ENCODE data around the gene RPL36A.

Gene RPL36A

GRCh38 chrX:101394372-101394771 is 3.6 kb downstream of the RPL36A start:
- no peak for FAIRE-seq
- TF ChIP-seq POLR2A (IDR thresholded peaks at IDR 0.05; ENCODE audit: low read depth, low read length), result no peak
- TF ChIP-seq TAF1 (IDR thresholded peaks at IDR 0.05; ENCODE audit: borderline replicate concordance, low read depth, low read length), result no peak
- no peak for TF ChIP-seq POLR2AphosphoS5 (IDR thresholded peaks at IDR 0.05; ENCODE audit: low read depth, low read length)

GRCh38 chrX:101395789-101396188 is 5.0 kb downstream of the RPL36A start:
- no peak for DNase-seq (ENCODE audit: insufficient read length)
- FAIRE-seq, result no peak
- TF ChIP-seq TAF1 (IDR thresholded peaks at IDR 0.05; ENCODE audit: borderline replicate concordance, low read depth, low read length) (no peak), POLR2AphosphoS5 (IDR thresholded peaks at IDR 0.05; ENCODE audit: low read depth, low read length) (no peak), POLR2A (IDR thresholded peaks at IDR 0.05; ENCODE audit: low read depth, low read length) (no peak)

More at GRCh38 chrX:101394372-101394771, 3.6 kb downstream of the RPL36A start:
- no peak for DNase-seq (ENCODE audit: insufficient read length)

GRCh38 chrX:101397779-101398178 is 7.0 kb downstream of the RPL36A start:
- DNase-seq (ENCODE audit: insufficient read length) (no peak), FAIRE-seq (no peak)
- no peak for TF ChIP-seq POLR2AphosphoS5 (IDR thresholded peaks at IDR 0.05; ENCODE audit: low read depth, low read length)
- no peak for TF ChIP-seq TAF1 (IDR thresholded peaks at IDR 0.05; ENCODE audit: borderline replicate concordance, low read depth, low read length)
- no peak for TF ChIP-seq POLR2A (IDR thresholded peaks at IDR 0.05; ENCODE audit: low read depth, low read length)

- no peak for FAIRE-seq
- no peak for TF ChIP-seq TAF1 (IDR thresholded peaks at IDR 0.05; ENCODE audit: borderline replicate concordance, low read depth, low read length)
- TF ChIP-seq POLR2A (IDR thresholded peaks at IDR 0.05; ENCODE audit: low read depth, low read length), result no peak
- no peak for TF ChIP-seq POLR2AphosphoS5 (IDR thresholded peaks at IDR 0.05; ENCODE audit: low read depth, low read length)
These were observed 7.9 kb downstream of the RPL36A start for GRCh38 chrX:101398694-101399093.

GRCh38 chrX:101399825-101400224 is 9.0 kb downstream of the RPL36A start:
- FAIRE-seq, result no peak
- DNase-seq (ENCODE audit: insufficient read length), result no peak
- no peak for TF ChIP-seq TAF1 (IDR thresholded peaks at IDR 0.05; ENCODE audit: borderline replicate concordance, low read depth, low read length)
- TF ChIP-seq POLR2A (IDR thresholded peaks at IDR 0.05; ENCODE audit: low read depth, low read length), result no peak
- TF ChIP-seq POLR2AphosphoS5 (IDR thresholded peaks at IDR 0.05; ENCODE audit: low read depth, low read length), result no peak

More at GRCh38 chrX:101398694-101399093, 7.9 kb downstream of the RPL36A start:
- no peak for DNase-seq (ENCODE audit: insufficient read length)

GRCh38 chrX:101407167-101407747 is 16.4 kb downstream of the RPL36A start:
- TF ChIP-seq TAF1 (IDR thresholded peaks at IDR 0.05; ENCODE audit: borderline replicate concordance, low read depth, low read length) (no peak), POLR2A (IDR thresholded peaks at IDR 0.05; ENCODE audit: low read depth, low read length) (no peak), POLR2AphosphoS5 (IDR thresholded peaks at IDR 0.05; ENCODE audit: low read depth, low read length) (no peak)
- FAIRE-seq (no peak), DNase-seq (ENCODE audit: insufficient read length) (no peak)

- FAIRE-seq (peak; percentile 96), DNase-seq (ENCODE audit: insufficient read length) (peak; percentile 45)
- TF ChIP-seq POLR2A (IDR thresholded peaks at IDR 0.05; ENCODE audit: low read depth, low read length) (peak; percentile 56; the same call in 1 of the 2 replicates), TAF1 (IDR thresholded peaks at IDR 0.05; ENCODE audit: borderline replicate concordance, low read depth, low read length) (no peak; the same call in 1 of the 2 replicates)
These were observed 17.1 kb downstream of the RPL36A start, which contains the start of the genes GLA and HNRNPH2 for GRCh38 chrX:101407748-101408531. Gene GLA (minus strand): TSS chrX:101407925. CDS start chrX:101407903, 22 bp downstream. Gene HNRNPH2 (plus strand): TSS chrX:101408222. CDS start chrX:101411989, 3,767 bp downstream.

GRCh38 chrX:101408532-101408841 is 17.7 kb downstream of the RPL36A start:
- DNase-seq (ENCODE audit: insufficient read length), result no peak
- TF ChIP-seq POLR2AphosphoS5 (IDR thresholded peaks at IDR 0.05; ENCODE audit: low read depth, low read length) (no peak), POLR2A (IDR thresholded peaks at IDR 0.05; ENCODE audit: low read depth, low read length) (peak; percentile 25; the same call in 1 of the 2 replicates)
- no peak for FAIRE-seq

- FAIRE-seq (no peak), DNase-seq (ENCODE audit: insufficient read length) (no peak)
- TF ChIP-seq POLR2AphosphoS5 (IDR thresholded peaks at IDR 0.05; ENCODE audit: low read depth, low read length), result no peak
- TF ChIP-seq POLR2A (IDR thresholded peaks at IDR 0.05; ENCODE audit: low read depth, low read length), result no peak
- no peak for TF ChIP-seq TAF1 (IDR thresholded peaks at IDR 0.05; ENCODE audit: borderline replicate concordance, low read depth, low read length)
These were observed 18.2 kb downstream of the RPL36A start for GRCh38 chrX:101409043-101409442.

- DNase-seq (ENCODE audit: insufficient read length) (no peak), FAIRE-seq (no peak)
- TF ChIP-seq POLR2AphosphoS5 (IDR thresholded peaks at IDR 0.05; ENCODE audit: low read depth, low read length), result no peak
- TF ChIP-seq TAF1 (IDR thresholded peaks at IDR 0.05; ENCODE audit: borderline replicate concordance, low read depth, low read length), result no peak
- TF ChIP-seq POLR2A (IDR thresholded peaks at IDR 0.05; ENCODE audit: low read depth, low read length), result no peak
These were observed 19.6 kb downstream of the RPL36A start for GRCh38 chrX:101410461-101410860.

- FAIRE-seq, result no peak
- no peak for DNase-seq (ENCODE audit: insufficient read length)
- no peak for TF ChIP-seq POLR2AphosphoS5 (IDR thresholded peaks at IDR 0.05; ENCODE audit: low read depth, low read length)
- no peak for TF ChIP-seq TAF1 (IDR thresholded peaks at IDR 0.05; ENCODE audit: borderline replicate concordance, low read depth, low read length)
- TF ChIP-seq POLR2A (IDR thresholded peaks at IDR 0.05; ENCODE audit: low read depth, low read length), result no peak
These were observed 21.2 kb downstream of the RPL36A start for GRCh38 chrX:101411984-101412383.
